HG03095 (cell line): ENCODE results near the gene CACNA1G.
A peak's percentile ranks its signal among the peaks of the same experiment; 100 is the strongest.

Experiments used
- ATAC-seq: cut with Tn5 transposase; IDR thresholded peaks from one replicate; pipeline ENCODE4 v1.9.1; 2021; ENCODE audit warnings: moderate library complexity; ENCODE audit not compliant: unreplicated experiment

Gene CACNA1G

DNA sequence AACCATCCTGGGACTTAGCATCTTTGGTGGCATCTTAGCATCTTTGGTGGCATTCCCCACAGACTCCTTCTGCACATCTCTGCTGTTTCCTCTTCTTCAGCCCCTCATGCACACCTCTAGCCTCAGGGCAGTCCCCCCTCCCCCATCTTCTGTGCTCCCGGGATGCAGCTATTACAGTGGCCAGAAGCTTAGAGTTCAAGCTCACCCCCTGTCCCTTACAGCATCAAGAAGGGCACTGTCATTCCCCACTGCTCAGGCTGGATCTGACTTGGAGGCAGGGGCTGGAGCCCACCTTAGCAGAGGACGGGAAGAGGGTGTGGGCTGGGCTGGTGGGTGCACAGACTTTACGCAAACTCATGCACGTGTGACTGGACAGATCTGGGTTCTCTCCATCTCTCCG is 27.3 kb upstream of the CACNA1G start:
- ATAC-seq = no peak

- no peak for ATAC-seq
Measured at GRCh38 chr17:50533720-50534148, 26.8 kb upstream of the CACNA1G start.

- no peak for ATAC-seq
Measured at GRCh38 chr17:50534222-50534978, 26.1 kb upstream of the CACNA1G start.

DNA sequence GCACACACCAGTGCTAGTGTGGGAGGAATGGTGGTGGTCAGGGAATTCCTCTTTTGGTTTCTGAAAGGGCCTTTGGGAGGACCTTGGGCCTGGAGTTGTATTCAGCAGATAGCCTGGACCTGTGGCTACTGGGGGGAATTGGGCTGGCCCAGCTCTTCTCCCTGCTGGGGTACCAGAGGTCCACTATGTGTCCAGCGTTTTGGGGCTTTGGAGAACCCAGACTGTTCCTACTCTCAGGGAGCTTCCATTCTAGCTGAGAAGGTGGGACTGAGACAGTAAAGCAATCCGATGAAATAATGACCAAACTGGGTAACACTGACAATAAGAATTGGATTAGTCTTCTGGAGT is 25.6 kb upstream of the CACNA1G start:
- no peak for ATAC-seq

DNA sequence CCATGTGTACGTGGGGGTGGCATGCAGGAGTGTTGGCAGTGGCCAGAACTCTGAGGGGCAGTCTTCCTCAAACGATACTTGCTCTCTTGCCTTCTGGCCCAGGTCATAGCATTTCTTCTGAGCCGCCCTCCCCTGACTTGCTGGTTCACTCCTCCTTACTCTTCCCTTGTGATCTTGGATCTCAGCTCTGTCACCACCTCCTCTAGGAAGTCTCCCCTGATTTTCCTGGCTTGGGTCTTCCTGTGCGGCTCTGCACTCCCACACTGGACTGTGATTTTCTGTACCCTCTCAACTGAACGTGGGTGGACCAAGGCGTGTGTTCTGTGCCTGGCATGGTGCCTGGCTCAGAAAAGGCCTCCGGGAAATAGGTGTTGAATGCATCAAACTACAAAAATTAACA is 25.1 kb upstream of the CACNA1G start:
- ATAC-seq = no peak

- ATAC-seq = no peak
Measured at GRCh38 chr17:50536683-50537646, 23.6 kb upstream of the CACNA1G start.

DNA sequence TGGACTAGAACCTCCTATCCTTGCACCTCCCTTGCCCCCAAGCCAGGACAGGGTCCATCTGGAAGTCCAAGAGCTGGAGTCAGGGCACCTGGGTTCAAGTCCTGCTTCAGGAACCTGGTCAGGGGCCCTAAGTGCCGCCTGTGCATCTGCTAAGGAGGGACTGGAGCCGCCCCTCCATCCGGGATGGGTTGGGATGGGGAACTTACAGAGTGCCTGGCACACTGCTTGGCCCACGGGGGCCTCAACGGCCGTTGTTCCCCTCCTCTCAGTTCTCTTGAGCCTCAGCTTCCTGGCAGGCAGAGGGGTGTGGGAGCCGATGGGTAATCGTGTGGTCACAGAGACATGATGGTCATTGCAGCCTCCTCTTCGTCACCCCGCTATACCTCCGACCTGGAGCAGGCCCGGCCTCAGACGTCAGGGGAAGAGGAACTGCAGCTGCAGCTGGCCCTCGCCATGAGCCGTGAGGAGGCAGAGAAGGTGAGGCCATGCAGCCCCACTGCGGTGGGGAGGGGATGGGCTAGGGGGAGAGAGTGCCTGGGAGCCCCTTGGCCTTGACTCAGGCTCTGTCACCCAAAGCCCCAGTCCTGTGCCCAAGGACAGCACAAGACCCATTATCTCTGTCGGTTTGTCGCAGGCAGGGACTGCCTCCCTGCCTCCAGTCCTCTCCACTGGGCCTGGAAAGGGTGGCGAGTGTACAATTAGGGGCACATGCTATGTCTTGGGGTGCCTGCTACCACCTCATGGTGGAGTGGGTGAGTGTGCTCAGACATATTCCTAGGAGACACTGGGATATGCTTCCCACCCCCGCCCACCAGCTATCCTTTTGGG is 22.6 kb upstream of the CACNA1G start:
- no peak for ATAC-seq

DNA sequence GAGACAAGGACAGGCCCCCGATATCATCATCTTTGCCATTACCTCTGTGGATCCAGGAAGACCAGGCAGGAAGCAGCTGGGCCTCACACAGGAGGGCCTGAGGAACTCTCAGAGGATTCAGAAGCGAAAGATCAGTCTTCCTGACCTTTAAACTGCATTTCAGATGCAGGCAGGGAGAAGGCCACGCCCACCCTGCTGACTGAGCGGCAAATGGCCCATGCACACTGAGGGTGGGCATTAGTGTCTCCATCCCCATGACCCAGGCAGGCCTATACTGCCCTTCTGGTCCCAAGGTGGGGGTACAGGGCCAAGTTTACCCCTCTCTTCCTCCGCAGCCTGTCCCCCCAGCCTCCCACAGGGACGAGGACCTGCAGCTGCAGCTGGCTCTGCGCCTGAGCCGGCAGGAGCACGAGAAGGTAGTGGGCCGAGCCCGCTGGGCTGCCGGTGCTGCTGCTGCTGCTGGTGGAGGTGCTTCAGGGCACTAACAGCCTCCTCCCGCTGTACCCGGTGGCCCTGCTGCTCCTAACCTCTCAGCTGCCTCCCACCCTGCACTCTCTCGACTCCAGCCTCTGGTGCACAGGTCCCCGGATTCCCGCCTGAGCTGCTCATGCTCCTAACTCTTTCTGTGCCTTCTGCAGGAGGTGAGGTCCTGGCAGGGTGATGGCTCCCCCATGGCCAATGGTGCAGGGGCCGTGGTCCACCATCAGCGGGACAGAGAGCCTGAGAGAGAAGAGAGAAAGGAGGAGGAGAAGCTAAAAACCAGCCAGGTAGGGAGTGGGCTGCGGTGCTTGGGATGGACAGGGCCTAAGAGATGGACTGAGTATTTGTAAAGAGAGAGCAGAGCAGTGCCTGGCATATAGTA is 21.7 kb upstream of the CACNA1G start:
- no peak for ATAC-seq

GRCh38 chr17:50539762-50540559 is 20.6 kb upstream of the CACNA1G start:
- ATAC-seq = no peak

- no peak for ATAC-seq
Measured at GRCh38 chr17:50540560-50541401, 19.7 kb upstream of the CACNA1G start.

DNA sequence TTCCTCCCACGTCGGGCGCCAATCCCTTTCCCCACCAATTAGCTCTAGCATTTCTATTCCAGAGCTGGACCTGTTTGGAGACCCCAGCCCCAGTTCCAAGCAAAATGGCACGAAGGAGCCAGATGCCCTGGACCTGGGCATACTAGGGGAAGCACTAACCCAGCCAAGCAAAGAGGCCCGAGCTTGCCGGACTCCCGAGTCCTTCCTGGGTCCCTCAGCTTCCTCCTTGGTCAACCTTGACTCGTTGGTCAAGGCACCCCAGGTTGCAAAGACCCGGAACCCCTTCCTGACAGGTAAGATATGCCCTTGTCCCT is 19.2 kb upstream of the CACNA1G start:
- ATAC-seq = no peak

GRCh38 chr17:50541716-50542688 is 18.5 kb upstream of the CACNA1G start:
- peak; percentile 54 for ATAC-seq

DNA sequence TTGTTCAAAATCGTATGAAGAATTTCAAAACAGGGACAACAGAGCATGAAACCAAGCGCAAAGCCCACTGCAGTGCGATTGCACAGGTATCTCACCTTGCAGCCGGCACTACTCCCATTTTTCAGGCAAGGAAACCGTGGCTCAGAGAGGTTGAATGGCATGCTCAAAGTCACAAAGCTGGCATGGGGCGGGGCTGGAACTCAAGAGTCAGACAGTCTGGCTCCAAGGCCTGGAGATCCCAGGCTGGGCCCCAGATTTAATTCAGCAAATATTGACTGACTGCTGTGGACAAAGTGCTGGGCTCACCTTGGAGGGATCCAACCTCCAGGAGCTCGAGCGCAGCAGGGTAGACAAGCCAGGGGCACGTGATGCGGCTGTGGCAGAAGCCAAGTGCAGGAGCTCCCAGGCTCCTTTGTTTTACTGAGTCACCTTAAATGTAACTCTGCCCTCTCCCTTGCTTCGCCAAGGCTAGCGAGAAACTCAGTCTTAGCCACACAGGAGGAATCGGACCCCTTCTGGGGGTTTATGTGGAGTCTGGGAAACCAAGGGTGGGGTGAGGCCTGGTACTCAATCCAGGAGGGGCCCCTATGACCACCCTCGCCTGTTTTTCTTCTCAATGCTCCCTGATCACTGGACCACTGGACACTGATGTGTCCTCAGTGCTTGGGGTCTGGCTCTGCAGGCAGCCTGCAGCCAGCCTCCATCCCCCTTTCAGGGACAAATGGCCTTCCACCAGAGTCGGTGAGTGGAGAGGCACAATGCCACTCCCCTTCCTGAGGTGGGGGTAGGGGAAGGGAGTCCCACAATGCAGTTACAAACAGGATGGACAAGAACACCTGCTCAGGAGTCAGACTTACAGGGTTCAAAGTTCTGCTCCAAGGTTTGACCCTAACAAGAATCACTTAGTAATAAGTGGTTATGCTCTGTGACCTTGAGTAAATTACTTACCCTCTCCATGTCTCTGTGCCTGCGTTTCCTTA is 17.4 kb upstream of the CACNA1G start:
- ATAC-seq = no peak

- ATAC-seq = no peak
Measured at GRCh38 chr17:50544516-50544915, 16.0 kb upstream of the CACNA1G start.

DNA sequence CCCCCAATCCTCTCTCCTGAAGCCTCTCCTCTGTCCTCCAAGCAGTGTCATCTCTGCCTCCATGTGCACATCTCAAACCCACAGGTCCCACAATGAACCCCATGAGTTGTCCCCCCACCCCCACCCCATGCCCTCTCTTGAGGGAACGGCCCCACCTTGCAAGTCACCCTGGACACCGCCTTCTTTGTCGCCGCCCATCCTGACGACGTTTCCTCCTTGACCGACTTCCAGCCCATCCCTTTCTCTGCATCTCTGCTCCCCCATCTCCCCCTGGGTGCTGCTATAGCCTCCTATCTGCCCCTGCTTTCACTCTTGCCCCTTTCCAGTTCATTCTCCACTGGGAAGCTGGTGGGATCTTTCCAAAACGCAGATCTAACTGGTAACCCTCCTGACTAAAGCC is 15.2 kb upstream of the CACNA1G start:
- no peak for ATAC-seq

DNA sequence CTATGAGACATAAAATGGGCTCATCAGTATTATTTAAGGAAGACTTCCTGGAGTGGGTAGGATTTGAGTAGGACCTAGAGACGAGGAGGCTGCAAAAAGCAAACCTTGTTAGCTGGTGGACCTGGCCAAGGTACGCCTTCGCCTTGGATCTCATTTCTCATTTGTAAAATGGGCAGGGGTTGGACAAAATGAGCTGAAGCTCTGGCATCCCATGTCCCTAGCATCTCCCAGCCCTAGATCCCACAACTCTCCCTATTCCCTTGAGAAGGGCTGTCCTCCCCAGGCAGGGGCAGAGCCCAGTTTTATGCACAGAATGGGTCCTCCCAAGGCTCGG is 13.8 kb upstream of the CACNA1G start:
- ATAC-seq = no peak
